H9 (cell line): ENCODE data around the gene TACC2. TPM values are rescaled to one million over a fixed set of nuclear protein-coding genes. Genes with fewer than 3 reads are reported as not detected.
A peak's percentile ranks its signal among the peaks of the same experiment; 100 is the strongest.

Experiments
- DNase-seq: peaks from one replicate; pipeline ENCODE4 v3.0.0-alpha.2; 2017
- H2AFZ ChIP-seq: one replicate; pipeline ENCODE4 v1.6.1; 2013; ENCODE audit warnings: mild to moderate bottlenecking, low read length, control low read depth, moderate library complexity
- H2AK5ac ChIP-seq: 2 replicates; pipeline ENCODE4 v1.6.1; 2013; ENCODE audit warnings: low read length, control low read depth, mixed read lengths; ENCODE audit not compliant: insufficient read length
- H2BK120ac ChIP-seq: one replicate; pipeline ENCODE4 v1.6.1; 2013; ENCODE audit warnings: low read depth, mild to moderate bottlenecking, low read length, control low read depth, inconsistent platforms; ENCODE audit not compliant: poor library complexity, severe bottlenecking
- H2BK12ac ChIP-seq: 2 replicates; pipeline ENCODE4 v1.6.1; 2013; ENCODE audit warnings: low read length, control low read depth, mixed read lengths, low read depth; ENCODE audit not compliant: insufficient read length
- H2BK15ac ChIP-seq: 2 replicates; pipeline ENCODE4 v1.6.1; 2013; ENCODE audit warnings: low read depth, low read length, control low read depth
- H2BK20ac ChIP-seq: one replicate; pipeline ENCODE4 v1.6.1; 2013; ENCODE audit warnings: low read depth, mild to moderate bottlenecking, low read length, control low read depth, inconsistent platforms; ENCODE audit not compliant: poor library complexity, severe bottlenecking
- H2BK5ac ChIP-seq: 2 replicates; pipeline ENCODE4 v1.6.1; 2013; ENCODE audit warnings: low read length, control low read depth, mixed read lengths; ENCODE audit not compliant: insufficient read length
- H3K14ac ChIP-seq: 2 replicates; pipeline ENCODE4 v1.6.1; 2013; ENCODE audit warnings: low read length, control low read depth; ENCODE audit not compliant: insufficient read depth
- H3K18ac ChIP-seq: 2 replicates; pipeline ENCODE4 v1.6.1; 2013; ENCODE audit warnings: low read depth, mild to moderate bottlenecking, mixed read lengths, low read length, control low read depth; ENCODE audit not compliant: insufficient read length
- H3K23ac ChIP-seq: 2 replicates; pipeline ENCODE4 v1.6.1; 2013; ENCODE audit warnings: low read length, control low read depth, mixed read lengths, low read depth; ENCODE audit not compliant: insufficient read length
- H3K23me2 ChIP-seq: 2 replicates; pipeline ENCODE4 v1.6.1; 2013; ENCODE audit warnings: low read depth, mild to moderate bottlenecking, mixed read lengths, low read length, control low read depth; ENCODE audit not compliant: insufficient read length, poor library complexity, severe bottlenecking
- H3K27ac ChIP-seq: 2 replicates; pipeline ENCODE4 v1.5.1; 2013; ENCODE audit warnings: low read length, control low read depth, mixed read lengths, low read depth; ENCODE audit not compliant: insufficient read length
- H3K27me3 ChIP-seq: 2 replicates; pipeline ENCODE4 v1.6.1; 2013; ENCODE audit warnings: low read length, control low read depth, inconsistent platforms; ENCODE audit not compliant: insufficient read depth
- H3K4ac ChIP-seq: 2 replicates; pipeline ENCODE4 v1.6.1; 2013; ENCODE audit warnings: low read depth, mild to moderate bottlenecking, control low read depth, inconsistent platforms, low read length, moderate library complexity
- H3K4me1 ChIP-seq: 2 replicates; pipeline ENCODE4 v1.6.1; 2013; ENCODE audit warnings: low read length, control low read depth, inconsistent platforms; ENCODE audit not compliant: insufficient read depth
- H3K4me2 ChIP-seq: 2 replicates; pipeline ENCODE4 v1.6.1; 2013; ENCODE audit warnings: low read length, control low read depth, mixed read lengths; ENCODE audit not compliant: insufficient read length, insufficient read depth
- H3K56ac ChIP-seq: 2 replicates; pipeline ENCODE4 v1.6.1; 2013; ENCODE audit warnings: low read depth, mild to moderate bottlenecking, mixed read lengths, low read length, control low read depth; ENCODE audit not compliant: insufficient read length
- H3K79me1 ChIP-seq: 2 replicates; pipeline ENCODE4 v1.6.1; 2013; ENCODE audit warnings: low read depth, mild to moderate bottlenecking, moderate library complexity, low read length, control low read depth, inconsistent platforms; ENCODE audit not compliant: insufficient read depth, poor library complexity, severe bottlenecking
- H3K79me2 ChIP-seq: 2 replicates; pipeline ENCODE4 v1.6.1; 2013; ENCODE audit warnings: low read length, control low read depth, inconsistent platforms; ENCODE audit not compliant: insufficient read depth
- H3K9ac ChIP-seq: 2 replicates; pipeline ENCODE4 v1.6.1; 2013; ENCODE audit warnings: low read length, control low read depth, mixed read lengths; ENCODE audit not compliant: insufficient read length; ENCODE audit errors: extremely low read depth
- H3K9me3 ChIP-seq: one replicate; pipeline ENCODE4 v1.6.1; 2013; ENCODE audit warnings: low read depth, low read length, inconsistent platforms; ENCODE audit not compliant: control insufficient read depth
- H3T11ph ChIP-seq: one replicate; pipeline ENCODE4 v1.6.1; 2013; ENCODE audit warnings: mild to moderate bottlenecking, low read length, control low read depth, inconsistent platforms
- H4K20me1 ChIP-seq: one replicate; pipeline ENCODE4 v1.6.1; 2013; ENCODE audit not compliant: control insufficient read depth, insufficient read length, insufficient read depth
- H4K5ac ChIP-seq: 2 replicates; pipeline ENCODE4 v1.6.1; 2013; ENCODE audit warnings: low read depth, mild to moderate bottlenecking, mixed read lengths, low read length, control low read depth; ENCODE audit not compliant: insufficient read length
- H4K8ac ChIP-seq: replicated peaks from 2 replicates; pipeline ENCODE4 v1.6.1; 2013; ENCODE audit warnings: low read length, control low read depth, mixed read lengths, low read depth; ENCODE audit not compliant: insufficient read length
- H4K91ac ChIP-seq: 2 replicates; pipeline ENCODE4 v1.6.1; 2013; ENCODE audit warnings: low read depth, mild to moderate bottlenecking, moderate library complexity, mixed read lengths, low read length, control low read depth; ENCODE audit not compliant: insufficient read length
- H3K27ac Mint-ChIP-seq, 3 experiments: 2 replicates in 2 of 3; 3 replicates in 1 of 3; pipeline ENCODE4 v1.8.0; 2020 to 2021; ENCODE audit warnings: mixed read lengths in 3 of 3, mild to moderate bottlenecking in 1 of 3, moderate library complexity in 1 of 3
- H3K27me3 Mint-ChIP-seq: 2 replicates; pipeline ENCODE4 v1.8.0; 2021; ENCODE audit warnings: low read depth, mild to moderate bottlenecking, moderate library complexity, mixed read lengths
- H3K36me3 Mint-ChIP-seq, 3 experiments: 2 replicates in 2 of 3; 3 replicates in 1 of 3; pipeline ENCODE4 v1.8.0; 2020 to 2021; ENCODE audit warnings: low read depth in 3 of 3, mixed read lengths in 3 of 3; ENCODE audit not compliant: insufficient read depth in 1 of 3
- H3K4me1 Mint-ChIP-seq, 2 experiments: 2 replicates each; pipeline ENCODE4 v1.8.0; 2020; ENCODE audit warnings: mixed read lengths in 2 of 2
- H3K4me3 Mint-ChIP-seq, 2 experiments: 2 replicates in 1 of 2; 3 replicates in 1 of 2; pipeline ENCODE4 v1.8.0; 2020 to 2021; ENCODE audit warnings: mild to moderate bottlenecking in 2 of 2, mixed read lengths in 2 of 2, moderate library complexity in 1 of 2
- H3K9me3 Mint-ChIP-seq, 2 experiments: 2 replicates in 1 of 2; 3 replicates in 1 of 2; pipeline ENCODE4 v1.8.0; 2020; ENCODE audit warnings: mild to moderate bottlenecking in 2 of 2, mixed read lengths in 2 of 2, moderate library complexity in 1 of 2
- CTCF ChIP-seq: fragments of 200-600 bp; sonication (generic); conservative IDR thresholded peaks from 3 replicates; pipeline ENCODE4 v1.8.0; 2021; ENCODE audit warnings: antibody characterized with exemption, mild to moderate bottlenecking
- WGBS: extraction: QIAGEN DNeasy Blood & Tissue Kit; methylation state at CpG from one replicate; pipeline ENCODE4 v1.1.7; 2013; ENCODE audit warnings: missing lambda C conversion rate, low lambda C conversion rate, mixed read lengths; ENCODE audit not compliant: insufficient read length; ENCODE audit errors: extremely low coverage; 5-methylcytosine and 5-hydroxymethylcytosine counted together
- total RNA-seq: library from RNA; stranded (reverse); gene quantifications from 2 replicates; pipeline ENCODE4 v1.2.1, GENCODE V29; 2021

TACC2 gene
- total RNA-seq, 1 experiment from 2014 or later, result 58.1 TPM

- peak overlapping the region; percentile 12 to 42 (median 34); a peak in 5 of 7 replicates for H3K27ac Mint-ChIP-seq
- H3K23me2 ChIP-seq, result no peaks in the 10 kb centered on the region
These were observed 144.1 kb downstream of the TACC2 start for GRCh38 chr10:122132882-122133565.

More at GRCh38 chr10:122132882-122133565, 144.1 kb downstream of the TACC2 start:
- Mint-ChIP-seq H3K27me3 (no peaks in the 10 kb centered on the region), H3K4me3 (no peak overlapping the region), H3K9me3 (no peaks in the 10 kb centered on the region), H3K4me1 (peaks cover 19 to 22% of the 10 kb centered on the region in 2 experiments), H3K36me3 (peaks cover 9 to 20% (median 15%) of the 10 kb centered on the region in 3 experiments)
- Histone ChIP-seq H2BK15ac (no peak overlapping the region), H2AK5ac (no peak overlapping the region), H3K23ac (no peak overlapping the region), H2BK5ac (no peak overlapping the region), H2BK120ac (no peak overlapping the region), H3K4me1 (no peaks in the 10 kb centered on the region), H3K18ac (no peak overlapping the region), H2AFZ (no peak overlapping the region), H3K9me3 (no peaks in the 10 kb centered on the region), H4K20me1 (no peaks in the 10 kb centered on the region), H4K8ac (no peak overlapping the region), H3K4ac (no peak overlapping the region), H4K91ac (no peak overlapping the region), H4K5ac (no peak overlapping the region), H3T11ph (no peak overlapping the region), H2BK12ac (no peak overlapping the region), H3K56ac (no peak overlapping the region), H3K27me3 (no peaks in the 10 kb centered on the region), H3K14ac (no peak overlapping the region), H3K27ac (no peak overlapping the region), H3K9ac (no peak overlapping the region), H2BK20ac (no peak overlapping the region), H3K79me1 (no peaks in the 10 kb centered on the region), H3K79me2 (0 out of 2 replicates have a peak, but pooled peaks cover 2% of the 10 kb centered on the region), H3K4me2 (no peak overlapping the region)
- TF ChIP-seq CTCF, result no peak
- no CpG with 5 or more reads among the region's 12 CpGs for WGBS
- no peak for DNase-seq
